Dermis blood vessel endothelial cell (primary cell): ENCODE data around the gene DGKH. TPM values are rescaled to one million over a fixed set of nuclear protein-coding genes. Genes with fewer than 3 reads are reported as not detected.
A peak's percentile ranks its signal among the peaks of the same experiment; 100 is the strongest.
"Not testable (repeated sequence)": the region's sequence is repeated elsewhere in the genome, so short reads cannot be mapped to it uniquely, and the experiment has no call there.

Experiments
- DNase-seq: peaks from one replicate; pipeline ENCODE4 v3.0.0; 2010
- total RNA-seq: library from RNA; depleted of rRNA; stranded (reverse); fragments of >200 nt; gene quantifications from 2 replicates; pipeline ENCODE4 v1.2.3, GENCODE V29; 2014

DGKH gene
- total RNA-seq, 1 donor from 2014 or later, result 23.7 TPM

GRCh38 chr13:42040730-42041010 is 7.8 kb upstream of the DGKH start:
- DNase-seq, result no peak

DNA sequence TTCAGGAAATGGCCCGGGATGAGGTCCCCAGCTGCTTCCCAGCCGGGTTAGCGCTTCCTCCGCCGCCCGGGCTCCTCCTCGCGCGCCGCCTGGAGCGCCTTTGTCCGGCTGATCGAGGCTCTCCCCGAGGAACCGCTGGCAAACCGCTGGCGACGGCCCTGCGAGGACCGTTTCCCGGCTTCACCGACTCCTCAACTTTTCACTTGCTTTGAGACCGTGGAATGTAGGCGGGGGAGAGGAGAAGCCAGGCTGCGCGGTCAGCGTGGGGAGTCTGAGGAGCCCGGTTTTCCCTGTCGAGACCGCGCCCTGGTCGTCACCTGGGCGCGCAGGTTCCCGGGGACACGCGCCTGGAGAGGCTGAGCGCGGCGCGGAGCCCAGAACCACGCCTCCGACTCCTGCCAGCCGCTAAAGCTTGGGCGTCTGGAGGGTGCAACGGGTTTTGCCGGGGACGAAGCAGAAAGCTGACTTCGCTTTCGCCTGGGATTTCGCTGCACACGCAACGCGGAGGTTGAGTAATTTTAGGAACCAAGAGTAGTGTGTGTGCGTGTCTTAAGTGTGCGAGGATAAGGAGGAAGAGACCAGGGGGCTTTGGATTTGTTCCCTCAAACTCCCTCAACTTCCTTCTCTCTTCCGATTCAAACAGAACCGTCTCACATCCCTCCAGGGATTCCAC is 7.3 kb upstream of the DGKH start:
- DNase-seq, result peak; percentile 74

GRCh38 chr13:42041684-42042035 is 6.8 kb upstream of the DGKH start:
- DNase-seq, result peak; percentile 72

GRCh38 chr13:42043676-42044075 is 4.8 kb upstream of the DGKH start:
- no peak for DNase-seq

DNA sequence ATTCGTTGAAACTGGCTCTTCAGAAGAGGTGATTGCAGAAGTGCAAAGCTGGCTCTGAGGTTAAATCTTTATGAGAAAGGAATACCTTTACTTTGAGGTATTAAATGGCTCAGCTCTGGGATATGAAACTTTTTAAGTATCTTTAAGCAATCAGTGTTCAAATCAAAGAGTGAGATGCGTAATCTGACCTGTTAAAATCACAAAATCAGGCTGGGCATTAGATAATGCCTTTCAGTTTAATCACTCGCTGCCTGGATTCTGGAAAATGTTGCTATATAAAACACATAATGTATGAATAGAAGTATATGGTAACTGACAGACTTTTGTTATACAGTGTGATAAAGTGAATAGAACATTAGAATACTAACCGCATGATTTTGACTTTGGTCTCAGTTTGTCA is 2.0 kb upstream of the DGKH start:
- no peak for DNase-seq

- peak; percentile 67 for DNase-seq
These were observed 697 bp upstream of the DGKH start for GRCh38 chr13:42047561-42048341.

GRCh38 chr13:42048684-42049453 is 421 bp downstream of the DGKH start:
- DNase-seq, result peak; percentile 71

DNA sequence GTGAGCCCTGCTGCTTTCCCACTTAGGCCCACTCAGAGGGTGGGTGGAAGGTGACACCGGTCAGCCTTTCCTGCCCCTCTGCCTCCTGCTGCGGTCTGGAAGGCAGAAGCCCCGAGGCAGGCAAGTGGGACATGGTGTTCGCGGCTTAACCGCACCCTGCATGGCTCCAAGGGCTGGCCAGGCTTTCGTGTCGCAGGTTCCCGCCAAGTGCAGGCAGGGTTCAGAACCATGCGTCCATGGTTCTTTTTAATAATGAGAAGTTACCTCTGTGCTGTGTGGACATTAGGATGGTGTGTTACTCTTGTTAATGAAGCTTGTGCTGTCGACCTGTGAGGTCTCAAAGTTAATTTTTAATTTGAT is 986 bp downstream of the DGKH start:
- no peak for DNase-seq

DNA sequence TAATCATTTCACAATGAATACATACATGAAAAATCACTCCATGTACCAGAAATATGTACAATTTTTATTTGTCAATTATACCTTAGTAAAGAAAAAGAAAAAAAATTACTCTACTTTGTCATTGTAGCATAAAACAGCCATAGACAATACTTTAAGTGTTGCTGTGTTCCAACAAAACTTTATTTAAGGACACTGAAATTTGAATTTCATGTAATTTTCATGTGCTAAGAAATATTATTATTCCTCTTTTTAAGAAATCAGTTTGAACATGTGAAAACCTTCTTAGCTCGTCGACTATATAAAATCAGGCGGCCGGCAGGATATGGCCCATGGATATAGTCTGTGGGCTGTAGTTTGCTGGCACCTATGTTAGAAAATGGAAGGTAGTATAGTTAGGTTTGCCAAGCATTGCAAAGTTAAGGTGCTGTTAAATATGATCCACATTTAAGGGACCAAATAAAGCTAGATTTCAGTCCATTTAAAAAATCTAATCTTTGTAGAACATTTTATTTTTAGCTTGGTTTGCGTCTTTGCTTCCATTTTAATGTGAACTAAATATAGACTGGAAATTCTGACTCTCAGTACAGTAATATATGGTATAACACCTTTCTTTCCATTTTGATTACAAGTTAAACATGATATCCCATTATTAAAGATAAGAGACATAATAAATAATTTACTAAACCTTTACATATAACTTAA is 6.5 kb downstream of the DGKH start:
- DNase-seq, result no peak

DNA sequence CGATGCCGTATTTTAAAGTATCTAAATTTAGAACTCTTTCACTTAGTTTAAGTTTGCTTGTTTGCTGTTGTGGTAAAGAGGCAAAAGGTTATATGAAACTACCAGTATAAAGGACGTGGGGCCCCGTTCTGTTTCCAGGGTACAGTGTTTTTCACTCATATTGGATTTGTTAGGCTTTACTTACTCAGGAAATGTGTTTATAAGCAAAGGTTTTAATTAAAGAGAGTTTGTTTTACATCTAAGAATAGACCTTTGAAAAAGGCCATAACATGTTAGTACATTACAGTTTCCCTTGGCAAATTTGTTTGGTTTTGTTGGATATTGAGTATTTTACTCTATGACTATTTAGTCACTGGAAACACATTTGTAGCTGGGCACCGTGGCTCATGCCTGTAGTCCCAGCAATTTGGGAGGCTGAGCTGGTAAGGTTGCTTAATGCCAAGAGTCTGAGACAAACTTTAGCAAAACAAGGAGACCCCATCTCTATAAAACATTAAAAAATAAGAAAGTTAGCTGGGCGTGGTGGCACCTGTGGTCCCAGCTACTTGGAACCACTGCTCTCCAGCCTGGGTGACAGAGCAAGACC is 7.1 kb downstream of the DGKH start:
- no peak for DNase-seq

- DNase-seq, result no peak
These were observed 7.7 kb downstream of the DGKH start for GRCh38 chr13:42056146-42056545.

DNA sequence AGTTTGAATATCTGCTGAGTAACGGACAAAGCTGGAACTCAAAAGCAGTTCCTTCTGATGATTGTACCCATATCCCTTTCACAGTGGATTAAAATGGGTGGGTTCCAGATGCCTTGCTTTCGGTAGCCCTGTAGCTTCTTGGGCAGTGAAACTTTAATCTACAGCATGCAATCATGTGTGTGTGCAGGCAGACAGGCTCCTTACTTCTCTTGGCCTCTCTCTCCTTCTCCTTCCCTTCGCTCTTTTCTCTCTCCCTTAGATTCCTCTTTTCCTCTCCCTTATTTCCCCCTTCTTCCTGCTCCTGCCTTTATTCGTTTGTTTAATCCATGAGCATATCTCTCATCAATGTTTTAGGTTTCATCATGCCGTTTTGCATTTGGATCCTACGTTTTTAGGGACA is 8.1 kb downstream of the DGKH start:
- no peak for DNase-seq

DNA sequence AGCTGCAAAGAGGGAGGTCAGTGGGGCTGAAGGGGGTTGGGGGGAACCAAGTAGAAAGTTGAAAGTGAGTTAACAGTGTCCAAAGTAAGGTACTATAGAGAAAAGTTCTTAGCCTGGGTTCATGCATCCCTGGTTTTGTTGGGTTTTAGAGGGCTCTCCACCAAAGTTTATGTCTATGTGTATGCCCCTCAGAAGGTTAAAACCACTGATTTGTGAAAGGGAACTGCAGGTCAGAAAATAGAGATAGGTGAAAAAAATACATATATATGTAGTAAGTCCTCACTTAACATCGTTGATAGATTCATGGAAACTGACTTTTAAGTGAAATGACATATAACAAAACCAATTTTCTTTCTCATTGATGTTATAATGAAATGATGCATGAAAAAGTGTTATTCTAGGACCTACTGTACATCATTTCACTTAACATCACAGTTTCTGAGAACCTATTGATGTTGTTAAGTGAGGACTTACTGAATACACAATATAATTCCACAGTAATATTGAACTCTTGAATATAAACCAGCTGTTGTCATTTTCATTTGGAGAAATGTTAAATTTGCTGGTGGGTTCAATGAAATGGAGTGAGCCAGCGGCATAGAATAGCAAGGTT is 9.6 kb downstream of the DGKH start:
- no peak for DNase-seq

DNA sequence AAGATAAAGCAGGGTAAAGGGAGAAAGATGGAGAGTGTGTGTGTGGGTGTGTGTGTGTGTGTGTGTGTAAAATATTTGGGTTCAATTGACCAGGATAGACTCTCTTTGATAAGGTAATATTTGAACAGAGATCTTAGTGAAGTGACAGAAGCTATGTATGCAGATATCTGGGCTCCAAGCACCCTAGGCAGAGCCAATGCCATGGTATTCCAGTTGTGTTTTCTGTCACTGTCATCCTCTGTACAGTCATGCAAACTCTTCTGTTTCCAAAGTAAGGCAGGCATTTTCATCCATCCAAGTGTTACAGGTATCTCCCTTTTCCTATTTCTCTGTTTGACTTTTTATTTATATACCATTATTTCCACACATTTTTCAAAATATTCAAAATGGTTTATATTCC is 13.5 kb downstream of the DGKH start:
- DNase-seq, result no peak

DNA sequence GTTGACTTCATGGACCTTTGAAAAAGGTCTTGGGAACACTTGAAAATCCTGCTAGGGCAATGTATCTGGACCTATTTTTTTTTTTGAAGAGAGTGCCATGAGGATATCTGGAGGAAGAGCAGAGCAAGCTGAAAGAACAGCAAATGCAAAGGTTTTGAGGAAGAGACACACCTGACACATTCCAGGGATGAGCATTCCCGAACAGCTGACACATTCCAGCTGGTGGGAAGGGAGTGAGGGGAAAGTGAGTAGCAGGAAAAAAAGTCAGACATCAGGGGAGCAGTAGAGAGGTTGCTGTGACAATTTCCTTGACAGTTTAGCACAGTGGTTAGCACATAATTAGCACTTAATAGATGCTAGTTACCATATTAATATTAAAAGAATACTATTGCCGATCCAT is 14.7 kb downstream of the DGKH start:
- no peak for DNase-seq

DNA sequence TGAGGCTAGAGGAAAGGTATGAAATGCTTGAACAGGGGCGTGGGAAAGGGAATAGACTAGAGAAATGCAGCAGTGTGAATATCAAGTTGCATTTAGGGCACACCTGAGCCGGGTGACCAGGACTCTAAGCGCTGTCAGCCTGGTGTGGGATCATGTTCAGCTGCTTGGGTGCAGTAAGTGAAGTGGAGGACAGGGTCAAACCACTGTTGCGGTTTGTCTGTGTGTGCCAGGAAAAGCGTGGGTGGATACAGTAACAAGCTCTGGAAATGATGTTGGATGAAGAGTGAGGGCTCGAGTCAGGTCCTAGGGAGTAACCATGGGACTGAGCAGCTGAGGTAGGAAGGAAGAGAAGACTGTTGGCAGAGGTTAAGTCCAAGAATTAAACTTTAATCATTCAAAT is 15.8 kb downstream of the DGKH start:
- DNase-seq, result peak; percentile 51

DNA sequence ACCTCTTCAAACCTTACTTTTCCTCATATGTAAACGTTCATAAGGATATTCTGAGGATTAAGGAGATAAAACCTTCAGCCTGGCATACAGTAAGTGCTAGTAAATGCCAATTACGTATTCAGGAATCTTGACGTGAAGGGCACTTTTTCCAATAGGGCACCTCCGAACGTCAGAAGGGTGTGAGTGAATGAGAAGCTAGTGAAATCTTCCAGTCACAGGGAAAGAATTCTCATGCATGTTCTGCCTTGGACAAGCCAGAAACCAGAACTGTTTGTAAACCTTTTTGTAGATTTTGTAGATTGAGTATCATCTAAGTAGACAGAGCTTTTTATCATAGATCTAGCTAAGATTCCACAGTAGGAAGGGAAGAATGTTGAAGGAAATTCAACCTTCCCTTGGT is 16.5 kb downstream of the DGKH start:
- no peak for DNase-seq

- peak; percentile 43 for DNase-seq
These were observed 17.0 kb downstream of the DGKH start for GRCh38 chr13:42065414-42065813.

- DNase-seq, result peak; percentile 81
These were observed 18.1 kb downstream of the DGKH start for GRCh38 chr13:42066542-42066941.

DNA sequence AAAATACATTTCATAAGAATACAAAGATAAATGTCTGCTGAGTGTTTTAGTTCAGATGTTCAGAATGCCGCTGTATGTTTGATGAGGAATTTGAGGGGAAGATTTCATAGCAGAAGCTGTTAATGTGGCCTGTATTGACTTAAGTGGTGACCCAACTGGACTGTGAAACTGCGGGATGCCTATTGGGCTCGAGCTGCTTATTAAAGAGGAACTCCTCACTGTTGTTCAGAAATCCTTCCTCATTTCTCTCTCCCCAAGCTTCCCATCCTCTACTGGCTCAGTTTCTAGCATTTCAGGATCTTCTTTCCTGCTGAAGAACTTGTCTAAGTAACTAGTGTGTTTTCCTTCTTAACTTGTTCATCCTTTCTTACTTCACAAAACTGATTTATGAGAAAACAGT is 20.4 kb downstream of the DGKH start:
- no peak for DNase-seq

- DNase-seq, result not testable (repeated sequence)
These were observed 22.2 kb downstream of the DGKH start for GRCh38 chr13:42070599-42070998.

GRCh38 chr13:42071179-42071578 is 22.7 kb downstream of the DGKH start:
- DNase-seq, result not testable (repeated sequence)
